Mononuclear cell (primary cell): ENCODE measurements around the gene ZNF57. TPM values are rescaled to one million over a fixed set of nuclear protein-coding genes. Genes with fewer than 3 reads are reported as not detected.
A peak's percentile ranks its signal among the peaks of the same experiment; 100 is the strongest.
"Not testable (repeated sequence)": the region's sequence is repeated elsewhere in the genome, so short reads cannot be mapped to it uniquely, and the experiment has no call there.

Experiments
- H3K27me3 ChIP-seq: 2 replicates; pipeline ENCODE4 v1.6.0; 2011; ENCODE audit warnings: low read length, control low read depth; ENCODE audit not compliant: insufficient read depth
- H3K4me1 ChIP-seq: 2 replicates; pipeline ENCODE4 v1.5.1; 2011; ENCODE audit warnings: mild to moderate bottlenecking, low read length, control low read depth; ENCODE audit not compliant: insufficient read depth
- H3K4me3 ChIP-seq: 2 replicates; pipeline ENCODE4 v1.5.1; 2011; ENCODE audit warnings: mild to moderate bottlenecking, low read length, moderate library complexity
- H3K9me3 ChIP-seq: 2 replicates; pipeline ENCODE4 v1.5.1; 2011; ENCODE audit warnings: low read depth, mild to moderate bottlenecking, control low read depth, low read length
- total RNA-seq: library from RNA; depleted of rRNA; stranded (reverse); fragments of >200 nt; gene quantifications from one replicate; pipeline ENCODE4 v1.2.3, GENCODE V29; 2012

ZNF57 gene
- 1.0 TPM for total RNA-seq

- peaks cover 6% of the 10 kb centered on the region for H3K9me3 ChIP-seq
- H3K4me3 ChIP-seq, result peak within 1 kb of the TSS; percentile 49
- H3K4me1 ChIP-seq, result peaks cover 11% of the 10 kb centered on the region
- no peaks in the 10 kb centered on the region for H3K27me3 ChIP-seq
Observed at GRCh38 chr19:2900296-2901252, at the start of gene ZNF57. TSS of gene ZNF57 (plus strand) at chr19:2900928. CDS start at chr19:2901046, 118 bp downstream.

DNA sequence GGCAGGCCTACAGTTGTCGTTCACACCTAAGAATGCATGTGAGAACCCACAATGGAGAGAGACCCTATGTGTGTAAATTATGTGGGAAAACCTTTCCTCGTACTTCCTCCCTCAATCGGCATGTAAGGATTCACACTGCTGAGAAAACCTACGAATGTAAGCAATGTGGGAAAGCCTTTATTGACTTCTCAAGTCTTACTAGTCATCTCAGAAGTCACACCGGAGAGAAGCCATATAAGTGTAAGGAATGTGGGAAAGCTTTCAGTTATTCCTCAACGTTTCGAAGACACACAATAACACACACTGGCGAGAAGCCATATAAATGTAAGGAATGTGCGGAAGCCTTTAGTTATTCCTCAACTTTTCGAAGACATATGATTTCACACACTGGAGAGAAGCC lies 48.1 kb upstream of the ZNF57 start:
- Histone ChIP-seq H3K9me3 (peaks cover 56% of the 10 kb centered on the region), H3K27me3 (no peaks in the 10 kb centered on the region), H3K4me3 (no peak overlapping the region), H3K4me1 (no peaks in the 10 kb centered on the region)

DNA sequence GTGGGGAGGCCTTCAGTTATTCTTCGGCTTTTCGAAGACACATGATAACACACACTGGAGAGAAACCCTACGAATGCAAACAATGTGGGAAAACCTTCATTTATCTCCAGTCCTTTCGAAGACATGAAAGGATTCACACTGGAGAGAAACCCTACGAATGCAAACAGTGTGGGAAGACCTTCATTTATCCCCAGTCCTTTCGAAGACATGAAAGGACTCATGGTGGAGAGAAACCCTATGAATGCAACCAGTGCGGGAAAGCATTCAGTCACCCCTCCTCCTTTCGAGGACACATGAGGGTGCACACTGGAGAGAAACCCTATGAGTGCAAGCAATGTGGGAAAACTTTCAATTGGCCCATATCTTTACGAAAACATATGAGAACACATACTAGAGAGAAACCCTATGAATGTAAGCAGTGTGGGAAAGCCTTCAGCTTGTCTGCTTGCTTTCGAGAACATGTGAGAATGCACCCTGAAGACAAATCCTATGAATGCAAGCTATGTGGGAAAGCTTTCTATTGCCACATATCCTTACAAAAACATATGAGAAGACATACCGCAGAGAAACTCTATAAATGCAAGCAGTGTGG lies 47.6 kb upstream of the ZNF57 start:
- H3K4me1 ChIP-seq, result no peaks in the 10 kb centered on the region
- no peak overlapping the region for H3K4me3 ChIP-seq
- no peaks in the 10 kb centered on the region for H3K27me3 ChIP-seq
- H3K9me3 ChIP-seq, result peaks cover 56% of the 10 kb centered on the region

DNA sequence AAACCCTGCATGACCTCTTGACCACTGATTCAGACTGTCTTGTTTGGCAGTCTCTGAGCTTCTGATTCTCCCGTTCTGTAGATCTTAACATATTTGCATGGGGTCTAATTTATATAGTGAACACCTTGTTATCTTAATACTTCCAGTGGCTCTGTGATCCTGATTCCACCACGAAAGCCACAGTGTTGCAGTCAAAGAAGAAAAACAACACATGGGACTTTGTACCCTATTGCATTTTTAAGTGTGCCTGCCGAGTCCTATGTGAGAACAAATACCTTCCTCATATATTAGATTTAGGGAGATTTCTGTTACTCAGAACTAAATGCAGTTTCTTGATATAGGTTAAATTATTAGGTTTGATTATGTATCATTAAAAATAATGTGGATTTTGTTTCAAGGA lies 45.9 kb upstream of the ZNF57 start:
- no peak overlapping the region for H3K4me3 ChIP-seq
- H3K27me3 ChIP-seq, result no peaks in the 10 kb centered on the region
- no peaks in the 10 kb centered on the region for H3K4me1 ChIP-seq
- H3K9me3 ChIP-seq, result peaks cover 56% of the 10 kb centered on the region

- Histone ChIP-seq H3K27me3 (no peaks in the 10 kb centered on the region), H3K4me1 (no peaks in the 10 kb centered on the region), H3K9me3 (peaks cover 52% of the 10 kb centered on the region), H3K4me3 (no peak overlapping the region)
Observed at GRCh38 chr19:2856457-2857050, 44.2 kb upstream of the ZNF57 start.

DNA sequence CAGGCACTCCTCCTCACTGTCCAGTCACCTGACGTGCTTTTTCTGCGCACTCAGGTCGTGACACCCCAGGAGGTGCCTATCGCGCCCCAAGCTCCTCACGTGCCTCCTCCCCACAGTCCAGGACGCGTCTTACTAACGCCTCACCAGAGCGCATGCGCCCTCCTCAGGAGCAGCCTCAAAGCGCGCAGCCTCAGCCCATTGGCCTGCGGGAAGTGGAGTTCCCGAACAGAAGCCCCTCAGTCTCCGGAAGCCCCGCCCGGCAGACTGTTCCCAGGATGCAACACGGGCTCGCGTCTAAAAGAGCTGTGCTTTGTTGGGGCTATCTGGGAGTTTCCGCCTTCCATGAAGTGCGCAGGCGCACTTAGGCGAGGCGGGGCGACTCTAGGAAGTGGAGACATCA lies 41.9 kb upstream of the ZNF57 start:
- H3K4me1 ChIP-seq, result no peaks in the 10 kb centered on the region
- peaks cover 28% of the 10 kb centered on the region for H3K9me3 ChIP-seq
- H3K27me3 ChIP-seq, result no peaks in the 10 kb centered on the region
- no peak overlapping the region for H3K4me3 ChIP-seq

DNA sequence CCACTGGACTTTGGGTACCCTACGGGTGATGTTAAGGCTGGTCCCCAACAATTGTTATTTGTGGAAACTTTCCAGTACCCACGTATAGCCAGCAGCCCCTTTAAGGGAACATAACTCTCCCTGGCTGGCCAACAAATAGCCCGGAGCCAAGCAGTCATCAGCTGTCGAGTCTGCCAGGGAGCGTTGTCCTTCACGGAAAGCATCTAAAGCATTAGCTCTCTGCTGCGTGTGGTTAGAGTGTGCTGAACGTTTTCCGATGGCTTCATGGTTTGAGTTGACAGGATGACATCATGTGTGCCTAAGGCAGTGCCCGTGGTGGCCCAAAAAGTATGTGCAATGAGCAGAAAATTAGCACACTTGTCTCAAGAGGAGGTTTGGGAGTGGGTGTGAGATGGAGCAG lies 36.9 kb upstream of the ZNF57 start:
- Histone ChIP-seq H3K4me3 (no peak overlapping the region), H3K4me1 (no peaks in the 10 kb centered on the region), H3K9me3 (no peaks in the 10 kb centered on the region), H3K27me3 (no peaks in the 10 kb centered on the region)

GRCh38 chr19:2865334-2866100 lies 35.2 kb upstream of the ZNF57 start:
- no peak overlapping the region for H3K4me3 ChIP-seq
- no peaks in the 10 kb centered on the region for H3K9me3 ChIP-seq
- no peaks in the 10 kb centered on the region for H3K4me1 ChIP-seq
- H3K27me3 ChIP-seq, result no peaks in the 10 kb centered on the region

GRCh38 chr19:2866495-2867024 lies 34.2 kb upstream of the ZNF57 start:
- Histone ChIP-seq H3K4me1 (no peaks in the 10 kb centered on the region), H3K9me3 (no peaks in the 10 kb centered on the region), H3K4me3 (no peak overlapping the region), H3K27me3 (no peaks in the 10 kb centered on the region)

DNA sequence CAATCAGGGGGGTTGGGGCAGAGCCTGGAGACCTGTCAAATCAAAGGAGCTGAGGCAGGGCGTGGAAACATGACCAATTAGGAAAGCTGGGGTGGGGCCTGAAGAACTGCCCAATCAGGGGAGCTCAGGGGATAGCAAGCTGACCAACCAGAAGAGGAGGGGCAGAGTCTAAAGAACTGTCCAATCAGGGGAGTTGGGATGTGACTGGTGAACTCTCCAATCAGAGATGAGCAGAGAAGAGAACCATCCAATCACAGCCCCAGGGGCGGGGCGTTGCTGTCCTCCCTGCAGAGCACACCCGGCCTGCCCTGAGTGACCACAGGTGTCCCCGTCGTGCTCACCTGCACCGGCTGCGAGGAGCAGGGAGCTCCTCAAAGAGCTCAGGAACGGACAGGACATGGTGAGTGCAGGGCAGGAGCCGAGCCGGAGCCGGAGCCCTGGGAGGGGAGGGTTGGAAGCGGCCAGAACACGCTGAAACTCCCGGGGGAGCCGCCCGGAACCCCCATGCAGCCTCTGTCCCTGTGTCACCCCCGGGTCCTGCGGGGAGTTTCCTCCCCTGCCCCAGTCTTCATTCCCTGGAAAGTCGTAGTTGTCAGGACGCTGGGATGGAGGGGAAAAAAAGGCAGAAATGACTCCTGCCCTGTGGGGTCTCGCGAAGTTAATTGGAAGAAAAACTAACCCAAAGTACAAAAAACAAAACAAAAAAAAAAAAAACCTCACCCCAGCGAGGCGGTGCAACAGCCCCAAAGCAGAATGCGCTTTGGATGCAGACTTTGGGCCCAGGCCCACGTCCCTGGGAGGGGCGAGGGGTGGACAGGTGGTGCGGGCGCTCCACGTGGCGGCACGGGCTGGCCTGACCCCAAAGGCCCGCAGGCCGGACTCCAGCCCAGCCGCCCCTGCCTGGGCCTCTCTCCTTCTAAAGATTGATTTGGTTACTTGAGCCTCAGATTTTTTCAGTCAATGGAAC lies 33.4 kb upstream of the ZNF57 start, which contains the start of gene ZNF556:
Gene ZNF556 (plus strand): TSS at position 311 of the 967 bp plus-strand sequence. CDS start 87 bp downstream, at position 398.
- Histone ChIP-seq H3K4me1 (no peaks in the 10 kb centered on the region), H3K27me3 (no peaks in the 10 kb centered on the region), H3K4me3 (no peak within 1 kb of the TSS), H3K9me3 (no peaks in the 10 kb centered on the region)

DNA sequence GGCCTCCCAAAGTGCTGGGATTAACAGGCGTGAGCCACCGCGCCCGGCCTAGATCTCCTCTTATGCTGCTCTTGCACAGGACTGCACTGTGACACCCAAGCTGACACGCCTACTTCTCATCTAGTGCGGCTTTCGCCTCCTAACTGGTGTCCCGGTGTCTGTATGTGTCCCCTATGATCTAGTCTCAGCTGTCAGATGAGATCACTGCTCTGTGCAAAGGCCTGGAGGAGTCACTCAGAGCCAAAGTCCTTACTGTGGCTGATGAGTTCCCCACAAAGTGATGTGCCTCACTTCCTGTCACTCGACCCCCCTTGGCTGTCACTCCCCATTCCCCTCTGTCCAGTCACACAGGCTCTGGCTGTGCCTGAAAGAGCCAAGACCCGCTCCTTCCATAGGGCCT lies 31.1 kb upstream of the ZNF57 start:
- Histone ChIP-seq H3K4me1 (no peaks in the 10 kb centered on the region), H3K27me3 (no peaks in the 10 kb centered on the region), H3K9me3 (no peaks in the 10 kb centered on the region), H3K4me3 (no peak overlapping the region)

- H3K9me3 ChIP-seq, H3K27me3 ChIP-seq, H3K4me1 ChIP-seq, H3K4me3 ChIP-seq: not testable (repeated sequence)
Observed at GRCh38 chr19:2872175-2872574, 28.6 kb upstream of the ZNF57 start.

GRCh38 chr19:2877398-2878331 lies 23.1 kb upstream of the ZNF57 start:
- no peak overlapping the region for H3K4me3 ChIP-seq
- no peaks in the 10 kb centered on the region for H3K27me3 ChIP-seq
- no peaks in the 10 kb centered on the region for H3K4me1 ChIP-seq
- H3K9me3 ChIP-seq, result peaks cover 16% of the 10 kb centered on the region
